Activated CD4-positive, alpha-beta T cell treated with anti-CD3 and anti-CD28 coated beads, Interleukin-2, amount 10 ng/mL, durations not matched to agents 7 days and 5 days (primary cell): ENCODE measurements around the gene TTC33. TPM values are rescaled to one million over a fixed set of nuclear protein-coding genes. Genes with fewer than 3 reads are reported as not detected.
"Not testable (repeated sequence)": the region's sequence is repeated elsewhere in the genome, so short reads cannot be mapped to it uniquely, and the experiment has no call there.

ENCODE experiments used
- CTCF ChIA-PET: fragments of 350-600 bp; sonication (Branson Sonifier 250); formaldehyde crosslinking; loops from one replicate; lab custom pipeline; 2021; ENCODE audit warnings: antibody characterized with exemption; lab: Charles Lee
- POLR2A ChIA-PET: fragments of 350-600 bp; sonication (Branson Sonifier 250); formaldehyde crosslinking; loops from one replicate; lab custom pipeline; 2021; ENCODE audit warnings: antibody characterized with exemption; lab: Charles Lee
- DNase-seq: peaks from one replicate; pipeline ENCODE4 v3.0.0-alpha.2; 2020
- H3K27ac Mint-ChIP-seq: one replicate; pipeline ENCODE4 v1.8.0; 2021; ENCODE audit warnings: mild to moderate bottlenecking, moderate library complexity, mixed read lengths
- H3K27me3 Mint-ChIP-seq: one replicate; pipeline ENCODE4 v1.8.0; 2021; ENCODE audit warnings: mixed read lengths
- H3K36me3 Mint-ChIP-seq: one replicate; pipeline ENCODE4 v1.8.0; 2021; ENCODE audit warnings: low read depth, mixed read lengths
- H3K4me1 Mint-ChIP-seq: one replicate; pipeline ENCODE4 v1.8.0; 2021; ENCODE audit warnings: mixed read lengths
- H3K4me3 Mint-ChIP-seq: one replicate; pipeline ENCODE4 v1.8.0; 2021; ENCODE audit warnings: mild to moderate bottlenecking, moderate library complexity, mixed read lengths
- H3K9me3 Mint-ChIP-seq: one replicate; pipeline ENCODE4 v1.8.0; 2021; ENCODE audit warnings: mixed read lengths
- total RNA-seq, 2 experiments: library from RNA; stranded (reverse); gene quantifications; one replicate each; pipeline ENCODE4 v1.2.3, GENCODE V29; 2021

TTC33 gene
- total RNA-seq, 2 experiments from 2014 or later, result 16.2 to 16.8 TPM

DNA sequence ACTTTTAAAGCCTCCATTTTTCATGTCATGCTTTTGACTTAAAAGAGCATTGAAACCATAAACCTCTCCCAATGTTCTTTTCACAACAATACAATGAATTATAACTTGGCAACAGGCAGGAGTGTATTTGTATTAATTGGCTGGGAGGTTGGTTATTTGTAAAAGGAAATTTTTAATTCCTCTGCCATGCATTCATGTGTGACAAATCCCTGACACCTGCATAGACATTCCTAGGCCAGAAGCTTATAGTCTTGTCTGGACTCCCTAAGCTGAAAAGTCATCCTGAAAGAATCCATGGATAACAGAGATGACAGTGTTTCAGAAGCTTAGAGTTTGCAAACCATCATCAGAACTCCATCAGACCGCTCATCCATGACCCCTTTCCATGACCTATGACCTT is 152.4 kb downstream of the TTC33 start:
- no peak for DNase-seq
- ChIA-PET CTCF (no interaction called here), POLR2A (no interaction called here)
- H3K9me3 Mint-ChIP-seq, result peaks cover 2% of the 10 kb centered on the region
- no peak overlapping the region for H3K27ac Mint-ChIP-seq
- no peaks in the 10 kb centered on the region for H3K27me3 Mint-ChIP-seq
- H3K36me3 Mint-ChIP-seq, result peaks cover 3% of the 10 kb centered on the region
- peaks cover 39% of the 10 kb centered on the region for H3K4me1 Mint-ChIP-seq
- no peak overlapping the region for H3K4me3 Mint-ChIP-seq

DNA sequence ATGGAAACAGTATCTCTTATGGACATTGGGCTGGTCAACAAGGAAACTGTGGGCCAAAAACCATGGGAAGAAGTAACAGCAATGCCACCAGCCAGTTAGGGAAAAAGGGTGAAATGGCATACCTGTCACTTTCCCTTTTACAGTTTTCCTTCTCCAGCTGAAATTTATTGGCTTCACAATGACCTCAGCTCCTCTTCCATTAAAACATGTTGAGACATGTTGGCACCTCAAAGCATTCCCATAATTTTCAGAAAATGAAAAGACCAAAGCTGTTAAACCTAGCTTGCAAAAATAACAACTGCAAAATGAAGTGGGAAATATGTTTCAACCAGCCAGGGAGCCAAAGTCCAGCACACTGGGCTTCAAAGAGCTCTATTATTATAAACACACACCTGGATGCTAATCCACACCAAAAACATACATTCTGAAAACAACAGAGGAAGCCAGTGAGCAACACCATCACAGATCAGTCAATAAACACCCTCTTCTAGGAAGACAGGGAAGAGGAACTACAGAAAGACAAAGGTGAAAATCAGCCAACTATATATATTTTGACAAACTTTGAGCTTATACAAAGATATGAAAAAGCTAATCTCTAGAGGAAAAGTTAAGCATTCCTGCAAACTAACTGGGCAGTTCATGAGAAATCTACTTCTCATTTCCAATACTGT is 154.4 kb downstream of the TTC33 start:
- Mint-ChIP-seq H3K27me3 (no peaks in the 10 kb centered on the region), H3K4me1 (peaks cover 39% of the 10 kb centered on the region), H3K36me3 (peaks cover 3% of the 10 kb centered on the region), H3K4me3 (no peak overlapping the region), H3K27ac (no peak overlapping the region), H3K9me3 (peaks cover 12% of the 10 kb centered on the region)
- CTCF ChIA-PET, result interaction anchor here (0.6 to 1.2 kb wide), 2 partner anchors 26 to 923 kb away, joined by 3 read pairs; no protein-coding TSS in a partner anchor
- POLR2A ChIA-PET, result no interaction called here
- no peak for DNase-seq

DNA sequence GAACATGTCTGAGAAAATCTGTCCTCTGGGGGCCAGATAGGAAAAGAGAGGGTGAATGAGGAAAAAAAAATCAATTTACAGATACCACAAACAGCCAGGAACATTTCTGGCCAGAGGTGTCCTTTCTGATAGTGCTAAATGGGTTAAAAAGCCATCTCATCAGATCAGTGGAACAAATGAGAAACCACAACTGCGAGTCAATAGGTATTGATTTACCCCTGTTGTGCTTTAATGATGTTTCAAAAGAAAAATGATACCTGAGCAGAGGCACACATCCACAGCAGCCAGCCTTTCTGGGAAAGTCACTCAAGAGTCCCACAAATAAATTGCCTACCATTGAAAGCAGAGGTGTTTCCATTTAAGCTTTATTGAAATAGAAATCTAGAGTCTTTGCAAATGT is 155.4 kb downstream of the TTC33 start:
- POLR2A ChIA-PET, result no interaction called here
- Mint-ChIP-seq H3K27me3 (no peaks in the 10 kb centered on the region), H3K27ac (no peak overlapping the region), H3K4me3 (no peak overlapping the region), H3K36me3 (peaks cover 3% of the 10 kb centered on the region), H3K9me3 (peaks cover 12% of the 10 kb centered on the region), H3K4me1 (peaks cover 31% of the 10 kb centered on the region)
- DNase-seq, result no peak
- CTCF ChIA-PET, result interaction anchor here (0.6 kb wide), 2 partner anchors 277 to 923 kb away, joined by 3 read pairs; no protein-coding TSS in a partner anchor

DNA sequence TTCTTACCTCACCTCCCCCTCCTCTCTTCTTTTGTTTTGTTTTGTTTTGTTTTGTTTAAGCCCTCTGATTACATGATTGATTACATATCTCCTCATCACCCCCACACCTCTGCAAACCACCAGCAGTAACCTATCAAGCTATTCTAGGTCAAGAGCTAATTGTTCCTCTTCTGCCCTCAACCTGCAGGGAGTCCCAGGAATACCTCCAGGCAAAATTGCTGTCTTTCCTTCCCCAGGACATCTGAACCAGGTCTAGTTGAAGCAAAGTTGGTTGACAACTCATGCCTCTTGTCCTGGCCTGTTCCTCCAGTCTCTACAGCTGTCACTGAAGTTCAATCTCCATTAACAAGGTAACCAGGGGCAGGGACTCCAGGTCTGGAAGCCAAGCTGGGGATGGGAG is 156.1 kb downstream of the TTC33 start:
- H3K27ac Mint-ChIP-seq, result no peak overlapping the region
- peaks cover 12% of the 10 kb centered on the region for H3K9me3 Mint-ChIP-seq
- POLR2A ChIA-PET, result no interaction called here

DNA sequence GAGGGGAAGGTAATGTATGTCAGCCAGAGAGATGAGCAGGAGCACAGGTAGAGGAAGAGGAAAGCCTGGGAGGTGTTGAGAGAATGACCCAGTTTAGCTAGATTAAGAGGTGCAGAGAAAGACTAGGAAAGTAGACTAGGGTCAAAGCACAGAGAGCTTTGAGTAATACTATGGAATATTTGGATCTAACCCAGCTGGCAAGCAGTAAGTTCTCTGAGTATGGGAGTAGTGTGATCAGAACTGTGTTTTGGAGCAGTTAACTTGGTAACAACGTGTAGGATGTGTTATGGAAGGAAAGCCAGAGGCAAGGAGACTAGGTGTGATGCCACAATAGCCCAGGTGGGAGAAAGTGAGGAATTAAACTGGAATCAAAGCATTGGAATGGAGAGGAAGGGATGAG is 160.9 kb downstream of the TTC33 start:
- peaks cover 24% of the 10 kb centered on the region for H3K9me3 Mint-ChIP-seq
- H3K27me3 Mint-ChIP-seq, result no peaks in the 10 kb centered on the region
- no peak overlapping the region for H3K4me3 Mint-ChIP-seq
- H3K4me1 Mint-ChIP-seq, result peaks cover 28% of the 10 kb centered on the region
- ChIA-PET POLR2A (no interaction called here), CTCF (interaction anchor here (0.9 kb wide), 1 partner anchor 24 kb away, joined by 3 read pairs; no protein-coding TSS in a partner anchor)
- no peak for DNase-seq
- no peak overlapping the region for H3K27ac Mint-ChIP-seq
- H3K36me3 Mint-ChIP-seq, result peaks cover 8% of the 10 kb centered on the region

More for the DNA sequence above, 156.1 kb downstream of the TTC33 start:
- no peaks in the 10 kb centered on the region for H3K27me3 Mint-ChIP-seq
- peaks cover 5% of the 10 kb centered on the region for H3K36me3 Mint-ChIP-seq
- no peak overlapping the region for H3K4me3 Mint-ChIP-seq
- DNase-seq, result no peak
- H3K4me1 Mint-ChIP-seq, result peaks cover 27% of the 10 kb centered on the region
- CTCF ChIA-PET, result interaction anchor here (1.0 kb wide), 1 partner anchor 9 kb away, joined by 3 read pairs; no protein-coding TSS in a partner anchor

DNA sequence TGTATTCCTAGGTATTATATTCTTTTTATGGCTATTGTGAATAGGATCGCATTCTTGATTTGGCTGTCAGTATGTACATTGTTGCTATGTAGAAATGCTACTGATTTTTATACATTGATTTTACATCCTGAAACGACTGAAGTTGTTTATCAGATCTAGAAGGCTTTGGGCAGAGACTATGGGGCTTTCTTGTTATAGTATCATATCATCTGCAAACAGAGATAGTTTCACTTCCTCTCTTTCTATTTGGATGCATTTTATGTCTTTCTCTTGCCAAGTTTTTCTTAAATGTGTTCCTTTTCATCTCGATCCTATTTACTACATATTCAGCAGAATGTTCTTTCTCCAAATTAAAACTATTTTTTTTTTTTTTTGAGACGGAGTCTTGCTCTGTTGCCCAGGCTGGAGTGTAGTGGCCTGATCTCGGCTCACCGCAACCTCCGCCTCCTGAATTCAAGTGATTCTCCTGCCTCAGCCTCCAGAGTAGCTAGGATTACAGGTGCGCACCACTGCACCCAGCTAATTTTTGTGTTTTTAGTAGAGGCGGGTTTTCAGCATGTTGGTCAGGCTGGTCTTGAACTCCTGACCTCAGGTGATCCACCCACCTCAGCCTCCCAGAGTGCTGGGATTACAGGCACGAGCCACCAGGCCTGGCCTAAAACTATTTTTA is 163.9 kb downstream of the TTC33 start:
- H3K27me3 Mint-ChIP-seq, H3K36me3 Mint-ChIP-seq, POLR2A ChIA-PET, H3K4me3 Mint-ChIP-seq, CTCF ChIA-PET: not testable (repeated sequence)
- Mint-ChIP-seq H3K27ac (peak overlapping the region; percentile 79), H3K4me1 (peaks cover 21% of the 10 kb centered on the region), H3K9me3 (peaks cover 12% of the 10 kb centered on the region)
- peak; percentile 12 for DNase-seq

DNA sequence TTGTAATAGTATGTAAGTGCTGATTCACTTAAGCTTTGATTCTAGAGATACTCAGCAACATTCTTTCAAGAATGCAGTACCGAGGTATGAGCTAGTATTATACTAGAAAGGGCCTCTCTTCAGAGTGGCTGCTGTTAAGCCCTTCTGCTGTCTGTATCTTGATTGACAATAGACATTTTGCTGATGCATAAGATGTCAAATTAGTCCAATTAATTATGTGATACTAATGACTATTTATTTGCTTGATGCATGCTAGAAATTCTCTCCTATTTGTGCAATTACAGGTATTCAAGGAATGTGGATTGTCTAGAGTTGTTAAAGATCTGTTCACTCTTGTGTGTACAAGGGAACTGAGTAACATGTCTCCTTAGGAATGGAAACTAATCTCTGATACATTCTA is 168.4 kb downstream of the TTC33 start:
- Mint-ChIP-seq H3K36me3 (peaks cover 6% of the 10 kb centered on the region), H3K27me3 (no peaks in the 10 kb centered on the region), H3K27ac (no peak overlapping the region), H3K9me3 (peaks cover 24% of the 10 kb centered on the region), H3K4me1 (peaks cover 21% of the 10 kb centered on the region), H3K4me3 (no peak overlapping the region)
- CTCF ChIA-PET, result no interaction called here
- POLR2A ChIA-PET, result no interaction called here
- DNase-seq, result no peak

DNA sequence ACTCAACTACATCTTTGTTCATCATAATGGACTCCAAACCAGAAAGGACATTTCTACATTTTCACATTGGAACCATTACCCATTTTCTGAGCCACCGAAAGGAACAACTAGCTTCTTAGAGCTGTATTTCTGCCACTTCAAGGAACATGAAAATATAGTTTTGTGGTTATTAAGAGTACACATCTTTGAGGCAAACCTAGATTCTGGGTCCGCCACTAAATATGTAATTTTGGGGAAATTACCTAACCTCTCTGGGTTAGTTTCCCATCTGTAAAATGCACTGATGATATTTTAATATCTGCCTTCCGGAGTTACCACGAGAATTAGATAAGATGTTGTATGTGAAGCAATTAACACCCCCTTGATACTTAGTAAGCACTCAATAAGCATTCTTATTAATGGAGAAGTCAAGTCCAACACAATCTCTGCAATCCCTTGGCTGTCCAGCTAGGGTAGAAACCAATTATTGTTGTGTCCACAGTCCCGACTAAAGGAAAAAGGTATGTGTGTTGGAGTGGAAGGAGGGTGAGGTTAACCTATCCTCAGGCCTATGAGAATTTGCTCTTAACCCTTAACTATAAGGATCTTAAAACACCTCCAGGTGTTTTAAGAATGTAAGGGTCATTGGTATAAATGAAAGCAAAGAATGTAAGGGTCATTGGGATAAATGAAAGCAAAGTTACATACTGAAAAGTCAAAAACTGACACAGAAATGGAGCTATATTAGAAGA is 170.1 kb downstream of the TTC33 start:
- H3K4me3 Mint-ChIP-seq, result no peak overlapping the region
- CTCF ChIA-PET, result interaction anchor here (0.5 to 1.0 kb wide), 2 partner anchors 28 to 51 kb away, joined by 3 to 5 read pairs; no protein-coding TSS in a partner anchor
- H3K9me3 Mint-ChIP-seq, result peaks cover 18% of the 10 kb centered on the region
- no peaks in the 10 kb centered on the region for H3K27me3 Mint-ChIP-seq
- POLR2A ChIA-PET, result no interaction called here
- no peak overlapping the region for H3K27ac Mint-ChIP-seq
- DNase-seq, result no peak
- H3K4me1 Mint-ChIP-seq, result peaks cover 7% of the 10 kb centered on the region
- H3K36me3 Mint-ChIP-seq, result peaks cover 5% of the 10 kb centered on the region

DNA sequence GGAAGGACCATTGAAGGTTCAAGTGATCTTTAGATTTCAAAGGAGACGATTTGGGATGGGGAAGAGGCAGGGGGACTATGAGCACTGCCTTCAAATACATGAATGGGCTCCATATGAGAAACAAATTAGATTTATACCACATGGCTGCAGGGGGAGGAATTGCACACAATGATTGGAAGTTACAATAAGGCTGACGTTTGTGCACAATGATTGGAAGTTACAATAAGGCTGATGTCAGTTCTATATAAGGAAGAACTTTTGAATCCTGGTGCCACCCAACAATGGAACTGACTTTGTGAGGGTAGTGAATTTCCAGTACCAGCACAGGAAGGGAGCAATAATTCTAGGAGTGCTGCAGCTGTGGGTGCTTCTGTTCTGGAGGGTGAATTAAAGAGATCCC is 171.7 kb downstream of the TTC33 start:
- no peak for DNase-seq
- Mint-ChIP-seq H3K27ac (no peak overlapping the region), H3K27me3 (no peaks in the 10 kb centered on the region), H3K36me3 (peaks cover 3% of the 10 kb centered on the region), H3K4me3 (no peak overlapping the region), H3K4me1 (peaks cover 17% of the 10 kb centered on the region), H3K9me3 (peaks cover 12% of the 10 kb centered on the region)
- ChIA-PET POLR2A (no interaction called here), CTCF (no interaction called here)

DNA sequence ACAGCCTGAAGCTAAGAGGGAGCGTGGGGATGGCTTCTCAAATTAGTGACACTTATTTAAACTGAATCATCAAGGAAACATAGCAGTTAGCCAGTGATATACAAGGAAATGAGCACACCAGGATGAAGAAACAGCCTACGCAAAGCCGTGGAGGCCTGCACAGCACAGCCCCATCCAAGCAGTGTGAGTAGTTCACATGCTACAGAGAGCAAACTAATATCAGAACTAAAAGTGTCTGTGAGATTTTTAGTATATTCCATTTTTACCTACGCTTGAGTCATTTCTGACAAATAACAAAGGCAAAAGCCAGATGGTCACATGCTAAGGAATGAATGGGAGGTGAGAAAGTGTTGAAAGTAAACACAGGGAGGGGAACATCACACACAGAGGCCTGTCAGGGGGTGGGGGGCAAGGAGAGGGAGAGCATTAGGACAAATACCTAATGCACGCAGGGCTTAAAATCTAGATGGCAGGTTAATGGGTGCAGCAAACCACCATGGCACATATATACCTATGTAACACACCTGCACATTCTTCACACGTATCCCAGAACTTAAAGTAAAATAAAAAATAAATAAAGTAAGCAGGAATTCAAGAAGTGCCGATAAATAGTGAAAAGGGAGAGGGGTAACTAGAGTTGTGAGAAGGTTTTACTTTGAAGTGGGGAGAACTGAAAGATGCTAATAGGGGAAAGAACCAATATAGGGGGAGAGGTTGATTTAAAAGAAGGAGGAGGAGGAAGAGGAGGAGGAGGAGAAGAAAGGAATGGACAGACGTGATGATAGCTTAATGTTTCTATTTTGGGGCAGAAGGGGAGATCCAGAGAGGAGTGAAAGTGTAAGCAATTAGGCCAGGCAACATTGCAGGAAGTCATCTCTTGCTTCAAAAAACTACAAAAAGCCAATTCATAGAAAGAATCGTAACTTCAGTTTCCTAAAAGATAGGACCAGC is 177.0 kb downstream of the TTC33 start:
- POLR2A ChIA-PET, result no interaction called here

DNA sequence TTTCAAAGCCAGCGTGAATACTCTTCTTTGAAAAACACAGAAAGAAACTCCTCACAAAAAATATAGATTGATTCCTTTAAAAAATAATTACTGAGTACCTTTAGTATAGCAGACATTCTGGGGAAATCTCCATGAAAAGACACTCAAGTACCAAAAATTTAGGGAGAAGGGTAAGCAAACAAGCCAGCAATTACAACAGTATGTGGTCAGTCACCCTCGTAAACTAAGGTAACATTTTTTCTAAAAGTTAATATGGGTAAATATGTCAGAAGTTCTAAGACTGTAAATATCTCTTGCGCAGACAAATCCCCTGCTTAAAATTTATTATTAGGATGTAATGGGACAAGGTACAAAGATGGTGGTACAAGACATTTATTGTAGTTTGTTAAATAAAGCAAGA is 178.0 kb downstream of the TTC33 start:
- H3K4me1 Mint-ChIP-seq, result peaks cover 28% of the 10 kb centered on the region
- H3K4me3 Mint-ChIP-seq, result no peak overlapping the region
- ChIA-PET CTCF (no interaction called here), POLR2A (no interaction called here)
- no peak for DNase-seq
- peaks cover 3% of the 10 kb centered on the region for H3K36me3 Mint-ChIP-seq
- peaks cover 4% of the 10 kb centered on the region for H3K9me3 Mint-ChIP-seq
- H3K27ac Mint-ChIP-seq, result no peak overlapping the region
- no peaks in the 10 kb centered on the region for H3K27me3 Mint-ChIP-seq

More for the DNA sequence above, 177.0 kb downstream of the TTC33 start:
- peak overlapping the region; percentile 89 for H3K27ac Mint-ChIP-seq
- H3K4me1 Mint-ChIP-seq, result peaks cover 28% of the 10 kb centered on the region
- CTCF ChIA-PET, result interaction anchor here (0.5 kb wide), 1 partner anchor 29 kb away, joined by 3 read pairs; no protein-coding TSS in a partner anchor
- peak; percentile 16 for DNase-seq
- H3K9me3 Mint-ChIP-seq, result peaks cover 8% of the 10 kb centered on the region
- peak overlapping the region; percentile 51 for H3K4me3 Mint-ChIP-seq
- no peaks in the 10 kb centered on the region for H3K27me3 Mint-ChIP-seq
- peaks cover 3% of the 10 kb centered on the region for H3K36me3 Mint-ChIP-seq

DNA sequence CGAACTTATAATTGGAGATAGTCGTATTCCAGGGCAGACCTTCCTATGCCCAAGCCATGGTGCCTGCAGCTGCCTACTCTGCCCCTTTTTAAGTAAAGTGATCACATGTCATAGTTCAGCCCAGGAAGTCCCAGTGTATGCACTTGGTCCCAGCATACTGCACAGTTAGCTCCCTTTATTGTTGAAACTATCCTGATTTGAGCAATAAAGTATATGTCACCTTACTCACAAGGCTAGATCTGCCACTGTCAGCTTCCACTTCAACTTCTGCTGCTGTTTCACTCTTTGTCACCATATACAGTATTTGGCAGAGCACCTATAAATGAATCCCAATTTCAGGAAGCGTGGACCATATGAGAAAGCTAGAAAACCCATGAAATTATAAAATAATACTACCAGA is 179.8 kb downstream of the TTC33 start:
- no peaks in the 10 kb centered on the region for H3K36me3 Mint-ChIP-seq
- no peak for DNase-seq
- POLR2A ChIA-PET, result no interaction called here
- H3K27ac Mint-ChIP-seq, result no peak overlapping the region
- H3K4me3 Mint-ChIP-seq, result no peak overlapping the region
- H3K4me1 Mint-ChIP-seq, result peaks cover 27% of the 10 kb centered on the region
- peaks cover 2% of the 10 kb centered on the region for H3K9me3 Mint-ChIP-seq
- CTCF ChIA-PET, result no interaction called here
- no peaks in the 10 kb centered on the region for H3K27me3 Mint-ChIP-seq
